ENCODE measurements around the gene STK25. TPM values are rescaled to one million over a fixed set of nuclear protein-coding genes. Genes with fewer than 3 reads are reported as not detected.

The STK25 gene
- total and polyA plus RNA-seq, 2 of the 8 experiments (the other 6 are each of a cell fraction or from before 2014, with no cell fraction given): 159 to 546 TPM

DNA sequence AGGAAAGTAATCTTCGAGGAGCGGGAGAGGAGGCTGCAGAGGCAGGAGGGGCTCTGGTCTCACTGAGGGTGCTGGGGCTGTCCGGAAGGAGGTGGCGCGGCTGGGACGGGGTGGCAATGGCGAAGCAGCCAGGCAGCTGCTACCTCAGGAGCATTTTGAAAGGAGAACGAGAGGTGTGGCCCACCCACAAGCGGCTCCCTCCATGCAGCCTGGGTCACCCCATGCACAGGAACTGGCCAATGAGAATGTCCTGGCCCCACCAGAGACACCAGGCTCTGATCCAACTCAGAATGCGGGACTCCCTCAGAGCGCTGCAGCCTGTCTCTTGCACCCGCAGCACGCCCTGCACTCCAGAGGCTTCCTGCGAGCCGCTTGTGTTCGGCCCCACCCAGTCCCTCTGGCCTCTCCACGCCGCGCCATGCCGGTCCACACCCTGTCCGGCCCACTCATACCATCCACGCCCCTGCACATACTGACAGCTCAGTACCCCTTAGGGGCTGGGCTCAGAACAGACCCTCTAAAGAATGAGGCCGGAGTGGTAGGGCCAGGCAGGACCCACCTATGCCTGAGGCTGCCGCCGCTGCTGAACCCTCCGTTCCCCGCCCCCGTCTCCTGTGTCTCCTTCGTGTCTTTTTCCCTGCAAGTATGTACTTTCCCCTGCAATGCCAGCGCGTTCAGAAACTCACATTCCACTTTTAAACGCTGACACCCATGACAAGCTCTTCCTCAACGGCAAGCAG, 43.8 kb upstream of the STK25 start (continued):
- TF ChIP-seq TCF12 (IDR thresholded peaks at IDR 0.05; ENCODE audit: low read depth, low read length): no peak
- TF ChIP-seq ZNF274 (IDR thresholded peaks at IDR 0.05; ENCODE audit: borderline replicate concordance, extremely low read depth, low read length): no peak
- no peak for TF ChIP-seq YY1 (IDR thresholded peaks at IDR 0.05; ENCODE audit: low read depth, low read length)
- no peak for TF ChIP-seq CBX5 (IDR thresholded peaks at IDR 0.05; ENCODE audit: low read depth, low read length)
- no peak for TF ChIP-seq EGR1 (IDR thresholded peaks at IDR 0.05; ENCODE audit: borderline replicate concordance, low read depth, low read length)
- TF ChIP-seq TBP (IDR thresholded peaks at IDR 0.05; ENCODE audit: low read depth, low read length): no peak
